Panc1 (cell line): ENCODE measurements around the gene NXPE2. TPM values are rescaled to one million over a fixed set of nuclear protein-coding genes. Genes with fewer than 3 reads are reported as not detected.

Experiments
- ATAC-seq: fragments of 200-7000 bp; cut with Tn5 transposase; 2 replicates; pipeline ENCODE4 v1.9.1; 2020; ENCODE audit warnings: mild to moderate bottlenecking, moderate library complexity
- BruUV-seq: library from RNA; stranded (reverse); fragments of 400-500 nt; replicated peaks from 2 replicates; lab custom pipeline; 2021; lab: Mats Ljungman, UMichigan
- CTCF ChIA-PET: fragments of 300-600 bp; sonication (Branson Sonifier 250); formaldehyde crosslinking; loops from one replicate; lab custom pipeline; 2022; ENCODE audit warnings: antibody characterized with exemption; lab: Charles Lee
- POLR2A ChIA-PET: fragments of 300-600 bp; sonication (Branson Sonifier 250); formaldehyde crosslinking; loops from one replicate; lab custom pipeline; 2022; ENCODE audit warnings: antibody characterized with exemption; lab: Charles Lee
- DNase-seq: peaks from one replicate; pipeline ENCODE4 v3.0.0-alpha.2; 2010; ENCODE audit warnings: low read depth, low spot score
- H3K27ac ChIP-seq: 2 replicates; pipeline ENCODE4 v1.5.1; 2011; ENCODE audit warnings: mild to moderate bottlenecking, low read length, inconsistent platforms
- H3K27me3 ChIP-seq: fragments of 200-500 bp; sonication (Bioruptor generic); 2 replicates; pipeline ENCODE4 v1.6.0; 2014; ENCODE audit warnings: low read length, inconsistent platforms; ENCODE audit not compliant: control insufficient read depth, insufficient read depth
- H3K36me3 ChIP-seq: fragments of 200-500 bp; sonication (Bioruptor generic); 2 replicates; pipeline ENCODE4 v1.5.1; 2014; ENCODE audit warnings: inconsistent platforms, mild to moderate bottlenecking, low read length, moderate library complexity; ENCODE audit not compliant: control insufficient read depth, insufficient read depth
- H3K4me1 ChIP-seq: 2 replicates; pipeline ENCODE4 v1.5.1; 2011; ENCODE audit warnings: inconsistent platforms, mild to moderate bottlenecking, low read length, moderate library complexity; ENCODE audit not compliant: control insufficient read depth, insufficient read depth
- H3K4me3 ChIP-seq, 2 experiments: 2 replicates each; pipeline ENCODE4 v1.5.1; 2011 to 2012; ENCODE audit warnings: low read depth in 2 of 2, low read length in 2 of 2, mild to moderate bottlenecking in 2 of 2, inconsistent platforms in 1 of 2, moderate library complexity in 1 of 2
- H3K9me3 ChIP-seq: fragments of 200-500 bp; sonication (Bioruptor generic); 2 replicates; pipeline ENCODE4 v1.5.1; 2014; ENCODE audit warnings: low read depth, mild to moderate bottlenecking, inconsistent platforms, low read length, moderate library complexity; ENCODE audit not compliant: control insufficient read depth, insufficient read depth
- CTCF ChIP-seq: fragments of 450-650 bp; IDR thresholded peaks from 2 replicates; pipeline ENCODE4 v1.5.1; 2017; ENCODE audit warnings: mild to moderate bottlenecking
- POLR2AphosphoS5 ChIP-seq: IDR thresholded peaks from 2 replicates; pipeline ENCODE4 v1.6.1; 2012; ENCODE audit warnings: mild to moderate bottlenecking, low read depth, low read length, moderate library complexity
- REST ChIP-seq, 2 experiments: IDR thresholded peaks; 2 replicates each; pipeline ENCODE4 v1.6.1; 2011 to 2012; ENCODE audit warnings: low read depth in 2 of 2, control low read depth in 1 of 2, low read length in 1 of 2, mild to moderate bottlenecking in 1 of 2, moderate library complexity in 1 of 2; ENCODE audit not compliant: insufficient read depth in 1 of 2
- SIN3A ChIP-seq: IDR thresholded peaks from 2 replicates; pipeline ENCODE4 v1.6.1; 2012; ENCODE audit warnings: low read depth, mild to moderate bottlenecking, low read length, moderate library complexity, borderline replicate concordance; ENCODE audit not compliant: insufficient read depth
- TCF7L2 ChIP-seq: IDR thresholded peaks from 2 replicates; pipeline ENCODE4 v1.6.1; 2011; ENCODE audit warnings: mild to moderate bottlenecking, low read depth, low read length, inconsistent platforms
- in situ Hi-C: cut with HindIII; loops from 2 replicates; pipeline ENCODE4 v1.10.0; 2016; ENCODE audit warnings: low sequenced_read_pairs, low pct_unique_long_range_greater_than_20kb
- intact Hi-C: fragments of 100-400 bp; cut with micrococcal nuclease; formaldehyde crosslinking; loops from one replicate; pipeline ENCODE4 v1.10.0; 2022; ENCODE audit not compliant: unreplicated experiment
- total RNA-seq: library from RNA; stranded (reverse); gene quantifications from one replicate; pipeline ENCODE4 v1.2.1, GENCODE V29; 2021; ENCODE audit not compliant: unreplicated experiment

NXPE2 gene
- total RNA-seq, 1 experiment from 2014 or later: not detected

- Histone ChIP-seq H3K9me3 (no peaks in the 10 kb centered on the region), H3K27ac (no peak overlapping the region), H3K4me1 (no peaks in the 10 kb centered on the region), H3K4me3 (no peak overlapping the region), H3K36me3 (no peaks in the 10 kb centered on the region), H3K27me3 (no peaks in the 10 kb centered on the region)
- no peak for TF ChIP-seq POLR2AphosphoS5
- BruUV-seq: no TSS peak
- ChIA-PET CTCF (no interaction called here), POLR2A (no interaction called here)
- no peak for ATAC-seq
- DNase-seq: no peak
- intact Hi-C loops (no loop called here), in situ Hi-C loops (no loop called here)
Measured at GRCh38 chr11:114725623-114726022, 47.3 kb downstream of the NXPE2 start.

- ChIA-PET CTCF (no interaction called here), POLR2A (no interaction called here)
- BruUV-seq: no TSS peak
- no peaks in the 10 kb centered on the region for H3K27me3 ChIP-seq
- no peak for ATAC-seq
- H3K4me3 ChIP-seq: no peak overlapping the region
- no peaks in the 10 kb centered on the region; the same call in 1 of the 2 replicates for H3K36me3 ChIP-seq
- H3K4me1 ChIP-seq: no peaks in the 10 kb centered on the region
- H3K27ac ChIP-seq: no peak overlapping the region
- no peak for DNase-seq
- no peak for TF ChIP-seq TCF7L2
- no peak for TF ChIP-seq SIN3A
- no peak for TF ChIP-seq CTCF
- no peak for TF ChIP-seq POLR2AphosphoS5
- TF ChIP-seq REST (IDR thresholded peaks at IDR 0.05; ENCODE audit: insufficient read depth in 1 of 2, low read depth in 2 of 2, low read length in 1 of 2): no peak
- H3K9me3 ChIP-seq: peaks cover 5% of the 10 kb centered on the region
- in situ Hi-C loops (no loop called here), intact Hi-C loops (no loop called here)
Measured at GRCh38 chr11:114736806-114737205, 58.5 kb downstream of the NXPE2 start.

DNA sequence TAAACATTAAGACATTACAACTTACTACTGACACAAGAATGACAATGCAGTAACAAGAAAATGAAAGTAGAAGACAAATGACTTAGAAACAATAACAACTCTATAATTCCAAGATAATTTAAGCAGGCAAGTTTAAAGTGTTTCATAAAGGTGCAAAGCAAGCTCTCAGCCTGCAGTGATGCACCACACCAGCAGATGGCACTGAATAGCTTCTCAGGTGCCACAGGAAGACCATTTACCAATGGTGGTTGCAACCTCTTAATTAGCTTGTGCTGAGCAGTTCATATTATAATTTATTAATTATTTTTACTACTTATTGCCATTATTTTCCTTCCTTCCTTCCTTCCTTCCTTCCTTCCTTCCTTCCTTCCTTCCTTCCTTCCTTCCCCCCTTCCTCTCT lies 60.6 kb downstream of the NXPE2 start:
- H3K4me1 ChIP-seq: no peaks in the 10 kb centered on the region
- intact Hi-C loops: no loop called here
- H3K9me3 ChIP-seq: peaks cover 5% of the 10 kb centered on the region
- TF ChIP-seq CTCF (peak; percentile 81), POLR2AphosphoS5 (no peak), TCF7L2 (no peak), REST (IDR thresholded peaks at IDR 0.05; ENCODE audit: insufficient read depth in 1 of 2, low read depth in 2 of 2, low read length in 1 of 2) (no peak)
- in situ Hi-C loops: no loop called here
- no peaks in the 10 kb centered on the region for H3K27me3 ChIP-seq
- DNase-seq (peak; percentile 27), ATAC-seq (peak; percentile 70; the same call in 1 of the 2 replicates)
- CTCF ChIA-PET: interaction anchor here (0.6 to 1.0 kb wide), 5 partner anchors 25 to 827 kb away, joined by 3 to 6 read pairs (median 3); no protein-coding TSS in a partner anchor
- no peak overlapping the region for H3K27ac ChIP-seq
- POLR2A ChIA-PET: no interaction called here
- H3K4me3 ChIP-seq: no peak overlapping the region
- BruUV-seq: no TSS peak
- no peaks in the 10 kb centered on the region; the same call in 1 of the 2 replicates for H3K36me3 ChIP-seq
